GM18520 (cell line): ENCODE data around the gene TTLL4.
A peak's percentile ranks its signal among the peaks of the same experiment; 100 is the strongest.
"Not testable (repeated sequence)": the region's sequence is repeated elsewhere in the genome, so short reads cannot be mapped to it uniquely, and the experiment has no call there.

Source experiments
- ATAC-seq: cut with Tn5 transposase; IDR thresholded peaks from one replicate; pipeline ENCODE4 v1.9.1; 2021; ENCODE audit not compliant: unreplicated experiment

Gene TTLL4, protein sequence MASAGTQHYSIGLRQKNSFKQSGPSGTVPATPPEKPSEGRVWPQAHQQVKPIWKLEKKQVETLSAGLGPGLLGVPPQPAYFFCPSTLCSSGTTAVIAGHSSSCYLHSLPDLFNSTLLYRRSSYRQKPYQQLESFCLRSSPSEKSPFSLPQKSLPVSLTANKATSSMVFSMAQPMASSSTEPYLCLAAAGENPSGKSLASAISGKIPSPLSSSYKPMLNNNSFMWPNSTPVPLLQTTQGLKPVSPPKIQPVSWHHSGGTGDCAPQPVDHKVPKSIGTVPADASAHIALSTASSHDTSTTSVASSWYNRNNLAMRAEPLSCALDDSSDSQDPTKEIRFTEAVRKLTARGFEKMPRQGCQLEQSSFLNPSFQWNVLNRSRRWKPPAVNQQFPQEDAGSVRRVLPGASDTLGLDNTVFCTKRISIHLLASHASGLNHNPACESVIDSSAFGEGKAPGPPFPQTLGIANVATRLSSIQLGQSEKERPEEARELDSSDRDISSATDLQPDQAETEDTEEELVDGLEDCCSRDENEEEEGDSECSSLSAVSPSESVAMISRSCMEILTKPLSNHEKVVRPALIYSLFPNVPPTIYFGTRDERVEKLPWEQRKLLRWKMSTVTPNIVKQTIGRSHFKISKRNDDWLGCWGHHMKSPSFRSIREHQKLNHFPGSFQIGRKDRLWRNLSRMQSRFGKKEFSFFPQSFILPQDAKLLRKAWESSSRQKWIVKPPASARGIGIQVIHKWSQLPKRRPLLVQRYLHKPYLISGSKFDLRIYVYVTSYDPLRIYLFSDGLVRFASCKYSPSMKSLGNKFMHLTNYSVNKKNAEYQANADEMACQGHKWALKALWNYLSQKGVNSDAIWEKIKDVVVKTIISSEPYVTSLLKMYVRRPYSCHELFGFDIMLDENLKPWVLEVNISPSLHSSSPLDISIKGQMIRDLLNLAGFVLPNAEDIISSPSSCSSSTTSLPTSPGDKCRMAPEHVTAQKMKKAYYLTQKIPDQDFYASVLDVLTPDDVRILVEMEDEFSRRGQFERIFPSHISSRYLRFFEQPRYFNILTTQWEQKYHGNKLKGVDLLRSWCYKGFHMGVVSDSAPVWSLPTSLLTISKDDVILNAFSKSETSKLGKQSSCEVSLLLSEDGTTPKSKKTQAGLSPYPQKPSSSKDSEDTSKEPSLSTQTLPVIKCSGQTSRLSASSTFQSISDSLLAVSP

DNA sequence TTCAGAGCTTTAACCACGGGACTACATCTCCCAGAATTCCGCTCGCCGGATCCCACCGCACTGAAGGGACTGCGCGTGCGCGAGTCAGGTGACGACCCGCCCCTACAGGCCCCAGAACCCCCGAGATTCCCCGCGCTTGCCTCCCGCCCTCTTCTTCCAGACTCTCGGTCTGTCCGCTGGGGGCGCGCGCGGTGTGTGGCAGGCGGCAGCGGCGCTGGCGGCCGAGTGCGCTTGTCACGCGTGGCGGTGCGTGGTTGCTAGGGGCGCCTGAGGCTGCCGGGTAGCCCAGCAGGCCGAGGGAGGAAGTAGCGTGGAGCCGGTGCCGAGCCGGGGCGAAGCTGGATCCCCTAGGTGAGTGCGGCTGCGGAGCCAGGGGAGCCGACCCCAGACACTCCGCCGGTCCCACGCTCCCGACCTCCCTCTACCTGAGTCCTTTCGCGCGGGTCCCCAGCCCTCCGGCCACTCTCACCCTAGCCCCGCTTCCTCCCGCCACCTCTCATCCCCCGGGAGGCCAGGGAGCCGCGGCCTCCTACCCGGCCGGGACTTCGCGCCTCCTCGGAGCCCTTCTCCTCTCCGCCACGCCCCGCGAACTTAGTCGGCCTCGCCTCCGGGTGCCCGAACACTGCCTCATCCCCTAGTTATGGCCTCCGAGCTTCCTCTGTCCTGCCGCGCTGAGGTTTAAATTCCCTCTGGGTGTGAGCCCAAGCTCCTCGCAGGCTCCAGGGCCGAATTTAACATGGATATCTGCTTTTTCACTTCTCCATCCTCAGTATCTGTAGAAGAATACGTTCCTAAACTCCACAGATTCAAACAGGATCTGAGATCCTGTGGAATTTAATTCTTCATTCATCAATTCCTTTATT lies at the start of gene TTLL4:
TSS of gene TTLL4 (plus strand) at position 149 of the 863 bp plus-strand sequence. CDS start 26,842 bp downstream, outside the sequence.
- peak; percentile 85 for ATAC-seq

- no peak for ATAC-seq
Observed at GRCh38 chr2:218662377-218662776, 48.3 kb upstream of the TTLL4 start.

GRCh38 chr2:218662827-218663226 lies 47.8 kb upstream of the TTLL4 start:
- no peak for ATAC-seq

DNA sequence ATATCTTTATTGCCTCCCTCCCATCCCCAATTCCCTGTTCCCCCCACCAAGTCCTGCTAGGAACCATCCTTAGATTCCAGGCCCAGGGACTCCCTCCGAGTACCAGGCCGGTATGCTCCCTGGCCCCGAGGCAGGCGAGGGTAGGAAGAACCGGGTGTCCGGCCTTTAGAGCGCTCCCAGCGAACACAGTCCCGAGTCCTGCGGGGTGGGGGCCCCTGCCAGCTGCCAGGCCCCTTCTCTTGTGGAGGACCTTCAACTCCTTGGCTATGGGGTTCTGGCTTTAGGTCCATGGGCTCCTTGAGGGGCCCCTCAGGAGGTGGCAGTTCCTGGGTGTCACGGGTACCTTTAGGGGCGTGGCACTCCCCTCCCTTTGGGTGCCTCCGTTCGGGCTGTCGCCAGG lies 46.7 kb upstream of the TTLL4 start:
- ATAC-seq = no peak

- ATAC-seq = no peak
Observed at GRCh38 chr2:218664653-218665052, 46.0 kb upstream of the TTLL4 start.

DNA sequence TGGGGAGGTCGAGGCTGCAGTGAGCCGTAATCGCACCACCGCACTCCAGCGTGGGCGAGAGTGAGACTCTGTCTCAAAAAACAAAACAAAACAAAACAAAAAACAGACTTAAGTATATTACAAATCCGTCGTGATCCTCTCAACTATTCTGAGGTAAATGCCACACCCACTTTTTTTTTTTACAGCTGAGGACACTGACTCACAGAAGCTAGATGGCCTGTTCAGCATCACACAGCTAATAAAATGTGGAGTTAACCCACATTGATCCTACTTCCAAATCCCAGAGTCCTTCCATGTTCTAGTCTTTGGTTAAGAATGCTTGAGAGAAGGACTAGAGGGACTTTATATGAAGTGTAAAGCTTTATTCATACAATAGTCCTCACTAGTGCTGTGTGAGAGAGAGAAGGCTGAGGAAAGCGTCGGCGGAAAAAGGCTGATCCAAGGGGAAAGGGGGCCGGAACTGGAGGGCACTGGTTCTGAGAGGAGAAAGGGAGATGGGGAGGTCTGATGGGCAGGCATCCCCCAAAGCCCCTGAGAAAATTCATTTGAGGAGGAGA lies 39.5 kb upstream of the TTLL4 start:
- ATAC-seq = no peak

DNA sequence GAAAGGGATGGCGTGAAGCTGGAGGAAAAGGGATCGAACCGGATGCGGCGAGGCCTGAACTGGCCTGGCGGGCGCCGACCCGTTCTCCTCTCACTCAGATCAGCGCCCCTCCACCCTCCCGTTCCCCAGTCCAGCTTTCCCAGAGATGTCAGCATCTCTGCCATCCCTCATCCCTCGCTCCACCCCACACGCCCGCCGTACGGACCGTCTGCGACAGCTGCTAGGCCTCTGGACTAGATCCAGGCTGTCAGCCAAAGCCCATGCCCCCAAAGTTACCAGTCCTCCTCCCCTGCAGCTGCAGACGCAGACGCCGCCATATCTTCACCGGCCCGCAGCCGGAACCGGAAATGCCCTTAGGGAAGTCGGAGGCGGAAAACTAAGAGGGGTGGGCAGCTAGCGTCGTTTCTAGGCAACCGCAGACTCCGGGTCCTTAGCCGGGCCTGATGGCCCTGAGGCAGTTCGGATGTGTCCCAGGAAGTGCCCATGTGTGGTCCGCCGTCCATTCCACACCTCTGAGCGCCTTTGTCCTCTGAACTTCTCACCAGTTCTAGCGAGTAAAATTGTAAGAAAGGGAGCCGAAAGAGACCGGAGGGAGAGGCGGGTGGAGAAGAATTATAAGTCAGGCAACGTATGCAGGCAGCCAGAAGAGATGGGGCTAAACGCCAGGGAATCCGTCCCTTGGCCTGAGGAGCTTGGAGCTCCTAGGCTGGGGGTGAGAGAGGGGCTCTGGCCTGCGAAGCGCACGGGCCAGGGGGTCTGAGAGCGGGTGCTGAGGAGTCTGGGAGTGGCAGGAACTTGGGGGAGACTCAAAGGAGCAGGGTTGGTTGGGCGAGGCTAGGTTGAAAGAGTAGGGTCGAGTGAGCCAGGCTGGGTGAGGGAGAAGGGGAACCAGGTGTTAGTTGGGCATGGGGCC lies 38.7 kb upstream of the TTLL4 start, which contains the start of the genes RNF25 and STK36:
TSS of gene RNF25 (minus strand) at position 349 of the 913 bp plus-strand sequence. CDS start at position 317, 32 bp downstream.
TSS of gene STK36 (plus strand) at position 433 of the 913 bp plus-strand sequence. CDS start 744 bp downstream, outside the sequence.
- peak; percentile 95 for ATAC-seq

DNA sequence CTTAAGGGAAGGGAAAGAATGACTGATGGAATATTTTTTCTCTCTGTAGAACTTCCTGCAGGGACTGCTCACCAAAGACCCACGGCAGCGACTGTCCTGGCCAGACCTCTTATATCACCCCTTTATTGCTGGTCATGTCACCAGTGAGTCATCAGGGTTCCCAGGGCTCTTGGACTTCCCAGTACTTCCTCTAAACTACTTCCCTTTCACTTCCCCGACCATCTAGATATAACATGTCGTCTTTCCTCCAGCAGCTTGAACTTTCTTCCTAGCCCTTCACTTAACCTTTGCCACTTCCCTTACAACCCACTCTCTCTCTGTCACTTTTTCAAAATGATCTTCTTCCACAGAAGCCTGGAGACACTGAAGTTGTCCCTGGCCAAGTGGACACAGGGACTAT lies 31.5 kb upstream of the TTLL4 start:
- no peak for ATAC-seq

DNA sequence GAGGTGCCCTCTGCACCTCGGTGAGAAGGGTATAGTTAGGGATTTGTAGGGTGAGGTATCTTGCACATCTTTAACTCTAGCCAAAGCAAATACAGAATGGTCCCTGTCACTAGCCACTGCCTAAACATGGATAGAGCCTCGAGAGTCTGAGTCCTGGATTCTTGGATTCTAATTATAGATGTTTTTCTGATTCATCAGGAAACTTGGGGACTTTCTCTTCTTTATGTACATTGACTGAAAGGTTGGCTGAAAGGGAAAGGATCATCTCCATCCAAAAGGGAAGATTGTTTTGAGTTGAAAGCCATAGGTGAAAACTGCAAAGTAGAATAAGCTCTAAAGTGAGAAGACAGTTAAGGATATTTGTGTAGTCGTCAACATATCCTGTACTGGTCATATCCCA lies 30.6 kb upstream of the TTLL4 start:
- ATAC-seq = no peak

- not testable (repeated sequence) for ATAC-seq
Observed at GRCh38 chr2:218687400-218688060, 23.1 kb upstream of the TTLL4 start.

GRCh38 chr2:218691234-218691633 lies 19.4 kb upstream of the TTLL4 start:
- ATAC-seq = no peak

DNA sequence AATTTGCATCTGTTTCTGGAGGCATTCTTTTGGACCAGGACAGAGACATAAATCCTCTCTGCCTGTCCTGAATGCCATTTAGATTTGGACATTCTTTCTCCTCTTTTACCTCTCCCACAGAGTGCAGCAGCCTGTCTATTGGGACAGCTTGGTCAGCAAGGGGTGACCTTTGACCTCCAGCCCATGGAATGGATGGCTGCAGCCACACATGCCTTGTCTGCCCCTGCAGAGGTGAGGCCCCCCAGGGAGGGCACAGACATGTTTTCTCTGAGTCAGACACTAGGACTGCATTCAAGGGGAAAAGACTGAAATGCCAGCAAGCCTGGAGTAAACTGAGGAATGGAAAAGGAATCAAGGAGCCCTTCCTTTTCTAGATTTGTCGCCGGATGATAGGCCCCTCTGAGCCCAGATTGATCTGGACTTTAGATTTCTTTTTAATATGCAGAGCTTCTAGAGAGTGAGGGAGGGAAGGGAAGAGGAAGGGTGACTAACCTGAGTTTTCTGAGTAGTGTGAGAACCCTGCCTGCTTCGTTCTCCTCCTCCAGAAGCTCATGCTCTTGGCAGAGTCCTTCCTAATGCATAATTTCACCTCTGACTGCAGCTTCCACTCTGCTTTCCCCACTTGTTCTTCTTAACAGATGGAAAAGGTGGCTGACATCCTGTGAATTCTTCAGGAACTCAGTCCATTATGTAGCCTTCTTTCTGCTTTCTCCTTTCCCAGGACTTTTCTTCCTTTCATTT lies 16.1 kb upstream of the TTLL4 start:
- no peak for ATAC-seq

- no peak for ATAC-seq
Observed at GRCh38 chr2:218698885-218699284, 11.8 kb upstream of the TTLL4 start.

GRCh38 chr2:218701806-218702205 lies 8.8 kb upstream of the TTLL4 start:
- no peak for ATAC-seq

DNA sequence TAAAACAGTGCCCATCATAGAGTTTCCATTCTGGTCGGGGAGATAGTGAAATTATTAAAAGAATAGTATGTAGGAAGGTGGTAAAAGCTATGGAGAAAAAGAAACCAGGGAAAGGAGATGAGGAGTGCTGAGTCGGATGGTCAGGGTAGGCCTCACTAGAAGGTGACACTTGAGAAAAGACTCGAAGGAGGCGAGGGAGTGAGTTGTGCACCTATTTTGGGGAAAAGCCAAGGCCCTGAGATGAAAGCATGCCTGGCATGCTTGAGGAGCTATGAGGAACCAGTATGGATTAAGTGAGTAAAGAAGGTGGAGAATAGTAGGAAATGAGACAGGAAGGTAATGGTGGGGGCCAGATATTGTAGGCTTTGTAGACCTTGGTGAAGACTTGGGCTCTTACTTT lies 7.3 kb upstream of the TTLL4 start:
- ATAC-seq = no peak

- no peak for ATAC-seq
Observed at GRCh38 chr2:218708086-218708485, 2.5 kb upstream of the TTLL4 start.

GRCh38 chr2:218709908-218710307 lies 727 bp upstream of the TTLL4 start:
- ATAC-seq = no peak

GRCh38 chr2:218710334-218710686 lies 325 bp upstream of the TTLL4 start:
- ATAC-seq = no peak
